T-helper 17 cell (primary cell): ENCODE measurements around the gene TRMT1L. TPM values are rescaled to one million over a fixed set of nuclear protein-coding genes. Genes with fewer than 3 reads are reported as not detected.

Source experiments
- ATAC-seq: fragments of 150-1000 bp; cut with Tn5 transposase; 2 replicates; pipeline ENCODE4 v1.10.0; 2021; ENCODE audit warnings: mild to moderate bottlenecking, moderate library complexity
- DNase-seq, 3 donors: peaks; one replicate each; pipeline versions ENCODE4 v3.0.0 to v3.0.0-alpha.2; 2020 to 2021
- H3K9me3 ChIP-seq: one replicate; pipeline ENCODE4 v1.7.0; 2013; ENCODE audit warnings: low read length, mild to moderate bottlenecking; ENCODE audit not compliant: control insufficient read depth, poor library complexity, severe bottlenecking
- H3K27ac Mint-ChIP-seq: one replicate; pipeline ENCODE4 v1.8.0; 2022; ENCODE audit warnings: mild to moderate bottlenecking, moderate library complexity, mixed read lengths
- H3K27me3 Mint-ChIP-seq: one replicate; pipeline ENCODE4 v1.8.0; 2022; ENCODE audit warnings: mixed read lengths
- H3K36me3 Mint-ChIP-seq: one replicate; pipeline ENCODE4 v1.8.0; 2022; ENCODE audit warnings: low read depth, mixed read lengths
- H3K4me1 Mint-ChIP-seq: one replicate; pipeline ENCODE4 v1.8.0; 2022; ENCODE audit warnings: mild to moderate bottlenecking, mixed read lengths
- H3K4me3 Mint-ChIP-seq: one replicate; pipeline ENCODE4 v1.8.0; 2022; ENCODE audit warnings: mild to moderate bottlenecking, moderate library complexity, mixed read lengths
- total RNA-seq, 4 donors: library from RNA in 2 of 4; stranded (reverse) in 2 of 4; gene quantifications; one replicate each; pipeline ENCODE4 v1.2.3 and lab custom pipeline; 2022 to 2026

Gene TRMT1L
- total RNA-seq, 2 donors from 2014 or later, result 5.8 to 9.6 TPM

DNA sequence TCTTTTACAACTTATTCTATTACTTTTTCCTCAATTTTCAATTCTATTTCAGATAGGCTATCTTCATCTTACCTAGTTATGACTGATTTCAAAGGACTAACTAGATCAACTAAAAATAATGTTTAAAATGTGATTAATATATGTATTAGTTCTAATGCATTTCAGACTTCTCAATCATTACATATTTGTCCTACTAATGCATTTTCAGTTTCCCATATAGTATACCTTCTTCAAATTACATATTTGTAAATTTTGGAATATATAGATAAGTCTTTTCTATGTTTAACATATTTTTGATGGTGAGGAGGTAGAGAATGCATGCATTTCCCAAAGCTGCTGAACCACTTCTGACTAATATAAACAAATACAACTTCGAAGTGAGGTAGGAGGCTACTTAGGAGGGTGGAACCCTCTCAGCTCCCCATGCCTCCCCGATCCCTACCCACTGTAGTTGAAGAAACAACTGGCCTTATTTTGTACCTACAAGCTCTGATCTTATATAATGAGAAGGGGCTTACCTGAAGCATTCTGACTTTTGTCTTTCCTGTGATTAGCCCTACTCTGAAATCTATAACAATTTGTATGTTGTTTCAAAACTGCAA is 1.7 kb downstream of the TRMT1L start:
- H3K4me3 Mint-ChIP-seq, result no peak overlapping the region
- DNase-seq, result no peak

DNA sequence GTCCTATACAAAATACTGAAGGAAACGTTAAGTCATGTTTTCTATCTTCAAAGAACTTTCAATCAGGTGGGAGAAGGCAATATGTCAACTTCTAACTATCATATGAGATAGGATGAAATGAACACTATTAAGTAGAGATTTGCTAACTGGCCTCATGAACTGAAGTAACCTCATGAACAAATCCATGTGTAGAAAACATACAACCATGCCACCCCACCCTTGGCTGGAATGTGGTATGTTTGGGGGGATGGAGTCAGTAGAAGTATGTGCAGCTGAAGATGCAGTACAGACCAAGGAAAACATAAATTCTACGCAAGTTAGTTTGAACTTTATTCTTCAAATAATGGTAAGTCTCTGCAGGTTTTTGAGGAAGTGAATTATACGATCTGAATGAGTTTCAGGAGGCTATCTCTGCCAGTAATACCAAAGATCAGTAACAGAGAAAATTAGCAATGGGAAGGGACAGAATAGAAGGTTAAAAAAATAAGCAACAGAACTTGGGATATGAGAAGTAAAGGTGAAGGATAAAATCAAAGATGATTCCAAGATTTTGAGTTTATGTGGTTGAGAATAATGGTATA is 4.5 kb downstream of the TRMT1L start:
- Mint-ChIP-seq H3K36me3 (peaks cover 20% of the 10 kb centered on the region), H3K4me3 (no peak overlapping the region), H3K27ac (no peak overlapping the region), H3K27me3 (no peaks in the 10 kb centered on the region), H3K4me1 (peaks cover 25% of the 10 kb centered on the region)
- ATAC-seq (no peak), DNase-seq (no peak)
- H3K9me3 ChIP-seq, result no peaks in the 10 kb centered on the region

More for the DNA sequence above, 1.7 kb downstream of the TRMT1L start:
- ATAC-seq, result no peak
- Mint-ChIP-seq H3K27ac (peak overlapping the region; percentile 97), H3K27me3 (no peaks in the 10 kb centered on the region), H3K36me3 (peaks cover 11% of the 10 kb centered on the region), H3K4me1 (peaks cover 39% of the 10 kb centered on the region)
- H3K9me3 ChIP-seq, result no peaks in the 10 kb centered on the region

DNA sequence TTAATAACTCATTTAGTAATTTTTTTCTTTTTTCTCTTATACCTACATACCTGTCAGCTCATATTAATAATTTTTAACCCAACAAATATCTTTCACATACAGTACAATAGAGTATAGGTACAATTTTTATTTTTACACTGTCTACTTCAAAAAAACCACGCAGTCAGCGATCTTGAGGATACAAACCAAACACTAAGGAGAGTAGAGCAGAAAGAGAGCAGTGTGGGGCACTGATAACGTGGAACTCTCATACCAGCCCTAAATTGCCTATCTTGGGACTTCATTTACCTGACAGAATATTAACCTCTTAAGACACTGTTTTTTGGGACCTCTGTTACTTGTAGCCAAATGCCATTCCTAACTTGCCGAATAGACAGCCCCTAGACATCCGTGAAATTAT is 5.5 kb downstream of the TRMT1L start:
- DNase-seq, result no peak
- no peaks in the 10 kb centered on the region for H3K9me3 ChIP-seq
- Mint-ChIP-seq H3K36me3 (peaks cover 15% of the 10 kb centered on the region), H3K27me3 (no peaks in the 10 kb centered on the region), H3K4me1 (peaks cover 22% of the 10 kb centered on the region), H3K4me3 (no peak overlapping the region), H3K27ac (no peak overlapping the region)
- ATAC-seq, result no peak

DNA sequence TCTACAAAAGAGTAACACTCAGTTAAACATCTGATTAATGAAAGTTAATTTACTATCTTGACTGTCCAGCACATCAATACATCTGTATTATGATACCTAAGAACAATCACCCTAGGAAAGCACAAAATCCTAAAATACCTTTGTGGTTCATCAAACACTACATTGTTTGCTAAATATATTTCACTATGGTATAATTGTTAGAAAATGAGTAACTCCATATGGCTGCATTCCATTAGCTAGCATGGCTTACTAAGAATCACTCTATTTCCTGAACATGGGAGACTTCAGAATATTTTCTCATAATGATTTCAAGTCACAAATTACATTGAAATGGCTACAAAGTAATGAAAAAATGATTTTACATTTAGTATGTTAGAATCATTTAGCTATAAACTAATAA is 12.5 kb downstream of the TRMT1L start:
- H3K27me3 Mint-ChIP-seq, result no peaks in the 10 kb centered on the region
- ATAC-seq (no peak), DNase-seq (no peak)
- H3K27ac Mint-ChIP-seq, result no peak overlapping the region
- peaks cover 15% of the 10 kb centered on the region for H3K36me3 Mint-ChIP-seq
- no peak overlapping the region for H3K4me3 Mint-ChIP-seq
- H3K4me1 Mint-ChIP-seq, result peaks cover 8% of the 10 kb centered on the region
- H3K9me3 ChIP-seq, result no peaks in the 10 kb centered on the region

DNA sequence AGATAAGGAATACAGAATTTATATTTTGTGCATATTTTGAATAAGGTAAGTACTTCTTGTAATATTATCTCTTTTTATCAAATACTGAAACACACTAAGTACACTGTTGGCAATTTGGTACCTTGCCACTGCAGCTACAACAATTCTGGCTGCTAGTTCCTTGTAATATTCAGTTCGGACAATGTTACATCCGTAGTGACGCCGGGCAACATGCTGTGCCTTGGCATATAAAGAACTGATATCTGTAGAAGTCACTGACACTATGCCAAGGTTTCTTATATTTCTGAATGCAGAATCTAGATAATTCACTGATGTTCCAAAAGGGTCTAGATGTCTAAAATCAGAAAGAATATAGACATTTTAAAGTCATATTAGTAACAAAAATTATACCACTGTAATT is 17.5 kb downstream of the TRMT1L start:
- H3K4me1 Mint-ChIP-seq, result peaks cover 4% of the 10 kb centered on the region
- peaks cover 13% of the 10 kb centered on the region for H3K36me3 Mint-ChIP-seq
- H3K4me3 Mint-ChIP-seq, result no peak overlapping the region
- no peaks in the 10 kb centered on the region for H3K9me3 ChIP-seq
- H3K27ac Mint-ChIP-seq, result no peak overlapping the region
- ATAC-seq (no peak), DNase-seq (no peak)
- no peaks in the 10 kb centered on the region for H3K27me3 Mint-ChIP-seq

DNA sequence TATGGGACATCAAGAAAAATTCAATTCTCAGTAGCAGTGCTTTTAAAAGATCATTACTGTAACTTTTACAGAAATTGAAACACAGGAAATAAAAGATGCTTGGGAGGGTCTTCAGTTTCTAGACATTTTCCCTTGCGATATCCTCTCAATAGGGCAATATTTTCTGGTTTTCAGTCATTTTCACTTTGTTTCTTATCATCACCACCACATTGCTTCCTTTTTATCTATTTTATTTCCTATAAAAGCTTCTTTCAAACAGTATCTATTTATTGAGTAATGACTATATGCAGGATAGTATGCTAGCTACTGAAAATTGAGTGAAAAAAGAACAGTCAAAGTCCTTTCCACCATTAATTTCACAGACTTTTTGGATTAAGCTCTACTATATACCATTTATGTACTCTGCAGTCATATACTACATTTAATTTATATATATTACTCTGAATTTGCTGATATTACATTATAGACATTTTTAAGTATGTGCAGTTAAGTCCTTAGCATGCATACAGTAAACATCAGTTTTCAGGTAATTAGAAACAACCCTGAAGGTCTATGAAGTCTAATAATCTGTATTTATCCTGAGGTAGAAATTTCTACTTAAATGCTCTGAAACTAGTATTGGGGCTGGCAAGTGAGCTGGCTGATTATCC is 18.7 kb downstream of the TRMT1L start:
- H3K9me3 ChIP-seq, result no peaks in the 10 kb centered on the region
- no peak for DNase-seq
- Mint-ChIP-seq H3K4me1 (peaks cover 4% of the 10 kb centered on the region), H3K27ac (no peak overlapping the region), H3K27me3 (no peaks in the 10 kb centered on the region), H3K4me3 (no peak overlapping the region), H3K36me3 (peaks cover 13% of the 10 kb centered on the region)
- ATAC-seq, result no peak

DNA sequence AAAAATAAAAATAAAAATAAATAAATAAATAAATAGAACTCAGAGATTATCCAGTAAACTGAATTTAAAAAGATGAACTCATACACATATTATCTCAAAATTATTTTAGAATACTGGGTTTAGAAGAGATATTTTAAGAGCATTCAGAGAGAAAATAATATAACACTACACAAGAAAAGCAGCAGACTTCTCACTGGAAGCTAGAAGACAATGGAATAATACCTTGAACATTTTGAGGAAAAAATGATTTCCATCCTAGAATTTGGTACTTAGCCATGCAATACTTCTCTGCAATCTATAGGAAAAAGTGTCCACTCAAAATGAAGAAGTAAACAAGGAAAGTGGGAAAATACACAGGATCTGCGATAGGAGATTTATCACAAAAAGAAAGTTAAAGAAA is 24.2 kb downstream of the TRMT1L start:
- no peak overlapping the region for H3K4me3 Mint-ChIP-seq

DNA sequence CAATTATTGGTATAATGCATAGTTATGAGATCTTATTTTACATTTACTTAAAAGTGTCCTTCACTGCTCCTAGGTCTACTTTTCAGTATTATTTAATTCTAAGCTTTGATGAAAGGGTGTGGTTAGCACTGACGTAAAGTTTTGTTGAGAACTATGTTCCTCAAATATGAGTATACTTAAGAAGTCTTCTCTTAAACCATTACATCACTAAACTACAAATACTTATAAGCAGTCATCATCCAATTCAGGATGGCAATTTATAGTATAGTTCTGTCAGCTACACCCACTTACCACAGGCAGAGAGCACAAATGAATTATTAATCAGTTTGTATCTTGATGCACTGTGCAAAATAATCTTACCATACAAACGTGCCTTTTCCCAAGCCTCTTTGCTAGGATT is 27.0 kb downstream of the TRMT1L start:
- H3K4me3 Mint-ChIP-seq, result no peak overlapping the region
- H3K4me1 Mint-ChIP-seq, result no peaks in the 10 kb centered on the region
- ATAC-seq (no peak), DNase-seq (no peak)
- H3K27me3 Mint-ChIP-seq, result no peaks in the 10 kb centered on the region
- H3K27ac Mint-ChIP-seq, result no peak overlapping the region
- H3K9me3 ChIP-seq, result no peaks in the 10 kb centered on the region
- peaks cover 5% of the 10 kb centered on the region for H3K36me3 Mint-ChIP-seq

More for the DNA sequence above, 24.2 kb downstream of the TRMT1L start:
- no peak for ATAC-seq
- Mint-ChIP-seq H3K4me1 (no peaks in the 10 kb centered on the region), H3K36me3 (peaks cover 10% of the 10 kb centered on the region), H3K27ac (no peak overlapping the region), H3K27me3 (no peaks in the 10 kb centered on the region)
- H3K9me3 ChIP-seq, result no peaks in the 10 kb centered on the region
- no peak for DNase-seq

DNA sequence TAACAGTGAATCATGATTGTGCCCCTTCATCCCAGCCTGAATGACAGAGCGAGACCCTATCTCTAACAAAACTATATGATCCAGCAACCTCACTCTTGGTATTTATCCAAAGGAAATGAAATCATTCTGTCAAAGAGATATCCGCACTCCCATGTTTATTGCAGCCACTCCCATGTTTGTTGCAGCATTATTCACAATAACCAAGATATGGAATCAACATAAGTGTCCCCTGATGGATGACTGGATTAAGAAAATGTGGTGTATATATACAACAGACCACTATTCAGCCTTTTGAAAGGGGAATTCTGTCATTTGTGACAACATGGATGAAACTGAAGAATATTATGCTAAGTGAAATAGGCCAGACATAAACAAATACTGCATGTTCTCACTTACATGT is 44.4 kb downstream of the TRMT1L start:
- no peak for ATAC-seq
- no peak overlapping the region for H3K4me3 Mint-ChIP-seq
- no peaks in the 10 kb centered on the region for H3K27me3 Mint-ChIP-seq
- H3K4me1 Mint-ChIP-seq, result no peaks in the 10 kb centered on the region
- no peaks in the 10 kb centered on the region for H3K9me3 ChIP-seq
- H3K36me3 Mint-ChIP-seq, result peaks cover 2% of the 10 kb centered on the region
- DNase-seq, result no peak
- H3K27ac Mint-ChIP-seq, result no peak overlapping the region

DNA sequence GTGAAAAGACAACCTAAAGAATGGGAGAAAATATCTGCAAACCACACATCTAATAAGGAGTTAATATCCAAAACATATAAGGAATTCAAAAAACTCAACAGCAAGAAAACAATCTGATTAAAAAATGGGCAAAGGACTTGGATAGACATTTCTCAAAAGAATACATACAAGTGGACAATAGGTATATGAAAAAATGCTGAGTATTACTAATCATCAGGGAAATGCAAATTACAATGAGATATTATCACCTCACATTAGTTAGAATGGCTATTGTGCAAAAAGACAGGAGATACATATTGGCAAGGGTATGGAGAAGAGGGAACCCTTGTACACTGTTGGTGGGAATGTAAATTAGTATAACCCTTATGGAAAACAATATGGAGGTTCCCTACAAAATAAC is 44.9 kb downstream of the TRMT1L start:
- Mint-ChIP-seq H3K27ac (no peak overlapping the region), H3K4me1 (no peaks in the 10 kb centered on the region), H3K4me3 (no peak overlapping the region), H3K27me3 (no peaks in the 10 kb centered on the region), H3K36me3 (peaks cover 2% of the 10 kb centered on the region)
- ATAC-seq (no peak), DNase-seq (no peak)
- H3K9me3 ChIP-seq, result no peaks in the 10 kb centered on the region

DNA sequence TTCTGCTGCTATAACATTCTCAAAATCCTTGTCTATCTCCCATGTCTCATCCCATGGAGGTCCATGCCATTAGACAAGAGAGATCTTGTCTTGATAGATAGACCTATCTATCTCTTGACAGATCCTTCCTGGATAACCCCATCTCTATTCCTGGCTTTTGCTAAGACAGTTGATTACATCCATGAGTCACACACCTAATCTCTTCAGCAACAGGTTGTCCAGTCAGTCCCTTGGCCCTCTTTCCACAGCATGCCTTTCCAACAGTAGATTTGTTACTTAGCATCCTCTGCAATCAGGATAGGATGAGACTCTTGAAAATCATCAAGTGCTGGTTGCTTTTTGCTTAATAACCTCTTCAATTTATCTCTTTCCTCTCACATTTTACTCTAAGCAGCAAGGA is 46.6 kb downstream of the TRMT1L start:
- H3K36me3 Mint-ChIP-seq, result peaks cover 2% of the 10 kb centered on the region
- H3K9me3 ChIP-seq, result no peaks in the 10 kb centered on the region
- no peak overlapping the region for H3K4me3 Mint-ChIP-seq
- no peaks in the 10 kb centered on the region for H3K4me1 Mint-ChIP-seq
- no peaks in the 10 kb centered on the region for H3K27me3 Mint-ChIP-seq
- no peak for ATAC-seq
- no peak overlapping the region for H3K27ac Mint-ChIP-seq
- no peak for DNase-seq

DNA sequence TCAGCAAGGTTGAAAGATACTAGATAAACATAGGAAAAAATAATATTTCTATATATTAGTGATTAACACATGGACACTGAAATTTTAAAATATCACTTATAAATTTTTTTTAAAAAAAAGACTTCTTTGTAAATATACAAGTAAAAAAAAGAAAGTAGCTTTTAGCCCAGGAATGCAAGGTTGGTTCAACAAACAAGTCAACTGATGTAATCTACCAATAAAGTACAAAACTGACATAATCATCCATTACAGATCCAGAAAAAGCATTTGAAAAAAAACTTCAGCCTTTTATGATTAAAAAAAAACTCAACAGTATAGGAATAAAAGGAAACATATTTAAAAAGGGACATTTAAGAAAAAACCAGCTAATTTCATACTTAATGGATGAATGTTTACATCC is 48.4 kb downstream of the TRMT1L start:
- peaks cover 3% of the 10 kb centered on the region for H3K36me3 Mint-ChIP-seq
- DNase-seq (no peak), ATAC-seq (no peak)
- H3K27me3 Mint-ChIP-seq, result no peaks in the 10 kb centered on the region
- no peak overlapping the region for H3K27ac Mint-ChIP-seq
- no peaks in the 10 kb centered on the region for H3K4me1 Mint-ChIP-seq
- no peak overlapping the region for H3K4me3 Mint-ChIP-seq
- H3K9me3 ChIP-seq, result no peaks in the 10 kb centered on the region

DNA sequence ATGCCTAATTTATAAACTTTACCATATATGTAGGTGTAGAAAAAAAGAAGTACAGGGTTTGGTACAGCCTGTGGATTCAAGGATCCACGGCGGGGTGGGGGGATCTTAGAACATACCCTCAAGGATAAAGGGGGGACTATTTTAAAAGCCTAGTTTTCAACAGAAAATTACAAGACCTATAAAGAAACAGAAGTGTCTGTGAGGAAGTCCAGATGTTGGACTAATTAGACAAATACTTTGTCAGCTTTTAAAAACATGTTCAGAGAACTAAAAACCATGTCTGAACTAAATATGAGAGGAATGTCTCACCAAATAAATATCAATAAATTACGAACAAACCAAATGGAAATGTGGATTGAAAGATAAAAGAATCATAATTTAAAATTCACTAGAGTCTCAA is 51.6 kb downstream of the TRMT1L start:
- Mint-ChIP-seq H3K4me1 (no peaks in the 10 kb centered on the region), H3K36me3 (peaks cover 4% of the 10 kb centered on the region), H3K4me3 (no peak overlapping the region), H3K27me3 (no peaks in the 10 kb centered on the region), H3K27ac (no peak overlapping the region)
- DNase-seq, result no peak
- no peak for ATAC-seq
- H3K9me3 ChIP-seq, result no peaks in the 10 kb centered on the region

DNA sequence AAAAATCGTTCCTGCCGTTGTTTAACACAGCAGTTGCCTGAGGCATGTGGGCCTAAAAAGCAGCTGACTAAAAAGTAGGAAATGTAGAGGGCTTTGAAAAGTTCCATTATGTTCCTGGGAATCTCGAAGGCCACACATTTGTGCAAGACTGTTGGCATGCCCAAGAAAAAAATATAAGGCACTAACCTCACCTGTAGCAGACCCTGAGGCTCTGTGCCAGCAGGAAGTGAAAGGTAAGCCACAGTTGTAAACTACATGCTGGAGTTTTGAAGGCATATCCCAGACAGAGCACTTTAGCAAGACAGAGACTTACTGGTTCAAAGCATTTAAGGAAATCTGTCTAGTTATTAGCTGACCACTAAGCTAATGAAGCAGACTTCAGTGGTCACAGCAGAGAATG is 52.7 kb downstream of the TRMT1L start:
- no peaks in the 10 kb centered on the region for H3K9me3 ChIP-seq
- peaks cover 4% of the 10 kb centered on the region for H3K36me3 Mint-ChIP-seq

More for the DNA sequence above, 52.7 kb downstream of the TRMT1L start:
- no peak overlapping the region for H3K27ac Mint-ChIP-seq
- ATAC-seq (no peak), DNase-seq (no peak)
- H3K27me3 Mint-ChIP-seq, result no peaks in the 10 kb centered on the region
- H3K4me1 Mint-ChIP-seq, result no peaks in the 10 kb centered on the region
- H3K4me3 Mint-ChIP-seq, result no peak overlapping the region
